SU-DHL-6 (cell line): ENCODE data around the gene STEAP3.

Source experiments
- H2AFZ ChIP-seq: fragments of 200-600 bp; sonication (generic); 2 replicates; pipeline ENCODE4 v1.6.1; 2014; ENCODE audit warnings: low read depth, mild to moderate bottlenecking, moderate library complexity, mixed read lengths, antibody characterized with exemption, low read length; ENCODE audit not compliant: severe bottlenecking
- H3F3A ChIP-seq: fragments of 200-600 bp; shearing (Covaris generic); 2 replicates; pipeline ENCODE4 v1.6.0; 2016; ENCODE audit warnings: antibody characterized with exemption, mild to moderate bottlenecking; ENCODE audit not compliant: insufficient read depth
- H3K27ac ChIP-seq: fragments of 200-600 bp; sonication (generic); 2 replicates; pipeline ENCODE4 v1.5.1; 2016; ENCODE audit warnings: low read depth, mild to moderate bottlenecking, low read length, moderate library complexity, mixed read lengths
- H3K27me3 ChIP-seq: fragments of 200-600 bp; sonication (generic), shearing (Covaris generic); 2 replicates; pipeline ENCODE4 v1.6.0; 2014; ENCODE audit warnings: mild to moderate bottlenecking, low read length
- H3K36me3 ChIP-seq: fragments of 200-600 bp; sonication (generic); 2 replicates; pipeline ENCODE4 v1.6.1; 2014; ENCODE audit warnings: mild to moderate bottlenecking, low read length, mixed read lengths
- H3K4me2 ChIP-seq: fragments of 300-600, 200-600 bp; shearing (Covaris generic), sonication (generic); 2 replicates; pipeline ENCODE4 v1.6.0; 2014; ENCODE audit warnings: low read length, low read depth, mild to moderate bottlenecking; ENCODE audit not compliant: poor library complexity, severe bottlenecking
- H3K4me3 ChIP-seq: fragments of 200-600 bp; sonication (generic); 2 replicates; pipeline ENCODE4 v1.5.1; 2014; ENCODE audit warnings: antibody characterized with exemption, low read length, mild to moderate bottlenecking, mixed read lengths; ENCODE audit not compliant: insufficient read depth, poor library complexity, severe bottlenecking
- H3K79me2 ChIP-seq: fragments of 200-600 bp; sonication (generic); 2 replicates; pipeline ENCODE4 v1.6.1; 2014; ENCODE audit warnings: mild to moderate bottlenecking, low read length, moderate library complexity; ENCODE audit not compliant: insufficient read depth
- H3K9ac ChIP-seq: fragments of 200-600 bp; sonication (generic); 2 replicates; pipeline ENCODE4 v1.7.0; 2014; ENCODE audit warnings: mild to moderate bottlenecking, low read length
- H3K9me2 ChIP-seq: fragments of 200-600 bp; sonication (generic); replicated peaks from 2 replicates; pipeline ENCODE4 v1.6.1; 2014; ENCODE audit warnings: low read length; ENCODE audit not compliant: insufficient read depth
- H3K9me3 ChIP-seq: fragments of 200-600 bp; sonication (generic); 2 replicates; pipeline ENCODE4 v1.6.1; 2014; ENCODE audit warnings: low read length, mixed read lengths; ENCODE audit not compliant: insufficient read depth
- H4K20me1 ChIP-seq: fragments of 200-600 bp; sonication (generic); 2 replicates; pipeline ENCODE4 v1.6.1; 2014; ENCODE audit warnings: low read depth, mild to moderate bottlenecking, antibody characterized with exemption, low read length, moderate library complexity, mixed read lengths
- EZH2phosphoT487 ChIP-seq: fragments of 200-600 bp; sonication (generic), shearing (Covaris generic); conservative IDR thresholded peaks from 2 replicates; pipeline ENCODE4 v1.6.1; 2018; ENCODE audit warnings: mild to moderate bottlenecking, antibody characterized with exemption, low read length, moderate library complexity, mixed read lengths
- TF ChIP-seq, protein P1 (sequence below): fragments of 200-600 bp; sonication (generic); IDR thresholded peaks from one replicate; pipeline ENCODE4 v1.5.1; 2017; ENCODE audit warnings: antibody characterized with exemption, mild to moderate bottlenecking, low read length, moderate library complexity; ENCODE audit not compliant: insufficient read depth, poor library complexity, severe bottlenecking

Gene STEAP3

DNA sequence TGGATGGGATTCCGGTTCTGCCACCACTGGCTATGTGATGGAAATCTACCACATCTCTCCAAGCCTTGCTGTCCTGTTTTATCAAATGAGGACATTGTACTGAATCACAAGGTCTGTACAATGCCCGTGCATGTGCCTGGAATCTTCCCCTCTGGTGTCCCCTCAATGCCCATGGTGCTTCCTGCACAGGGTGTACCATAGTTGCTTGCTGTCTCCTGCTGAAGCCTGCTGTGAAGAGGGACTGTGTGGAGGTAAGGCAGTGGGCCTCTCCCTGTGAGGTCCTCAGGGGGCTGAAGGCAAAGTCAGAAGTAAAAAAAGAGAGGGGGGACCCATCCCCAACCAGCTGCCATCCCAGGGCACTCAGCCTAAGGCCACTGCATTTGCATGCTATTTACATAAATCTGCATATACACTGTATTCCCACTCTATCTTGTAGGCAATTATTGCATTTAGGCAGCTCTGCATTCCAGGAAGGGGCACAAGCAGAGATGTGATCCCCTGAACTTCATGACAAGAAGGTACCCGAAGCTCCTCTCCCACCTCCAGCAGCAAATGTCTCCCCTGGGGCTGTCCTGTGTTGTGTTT, 9.1 kb upstream of the STEAP3 start:
- Histone ChIP-seq H3K9me3 (no peaks in the 10 kb centered on the region), H3K79me2 (no peaks in the 10 kb centered on the region), H3K27ac (no peak overlapping the region), H3K9me2 (no peaks in the 10 kb centered on the region), H3K4me2 (no peak overlapping the region), H4K20me1 (no peaks in the 10 kb centered on the region), H3K36me3 (no peaks in the 10 kb centered on the region), H3K9ac (no peak overlapping the region), H2AFZ (no peak overlapping the region), H3K27me3 (no peaks in the 10 kb centered on the region), H3K4me3 (no peak overlapping the region), H3F3A (no peaks in the 10 kb centered on the region)
- TF ChIP-seq, protein P1, sequence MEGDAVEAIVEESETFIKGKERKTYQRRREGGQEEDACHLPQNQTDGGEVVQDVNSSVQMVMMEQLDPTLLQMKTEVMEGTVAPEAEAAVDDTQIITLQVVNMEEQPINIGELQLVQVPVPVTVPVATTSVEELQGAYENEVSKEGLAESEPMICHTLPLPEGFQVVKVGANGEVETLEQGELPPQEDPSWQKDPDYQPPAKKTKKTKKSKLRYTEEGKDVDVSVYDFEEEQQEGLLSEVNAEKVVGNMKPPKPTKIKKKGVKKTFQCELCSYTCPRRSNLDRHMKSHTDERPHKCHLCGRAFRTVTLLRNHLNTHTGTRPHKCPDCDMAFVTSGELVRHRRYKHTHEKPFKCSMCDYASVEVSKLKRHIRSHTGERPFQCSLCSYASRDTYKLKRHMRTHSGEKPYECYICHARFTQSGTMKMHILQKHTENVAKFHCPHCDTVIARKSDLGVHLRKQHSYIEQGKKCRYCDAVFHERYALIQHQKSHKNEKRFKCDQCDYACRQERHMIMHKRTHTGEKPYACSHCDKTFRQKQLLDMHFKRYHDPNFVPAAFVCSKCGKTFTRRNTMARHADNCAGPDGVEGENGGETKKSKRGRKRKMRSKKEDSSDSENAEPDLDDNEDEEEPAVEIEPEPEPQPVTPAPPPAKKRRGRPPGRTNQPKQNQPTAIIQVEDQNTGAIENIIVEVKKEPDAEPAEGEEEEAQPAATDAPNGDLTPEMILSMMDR = no peak
- no peak for TF ChIP-seq EZH2phosphoT487

DNA sequence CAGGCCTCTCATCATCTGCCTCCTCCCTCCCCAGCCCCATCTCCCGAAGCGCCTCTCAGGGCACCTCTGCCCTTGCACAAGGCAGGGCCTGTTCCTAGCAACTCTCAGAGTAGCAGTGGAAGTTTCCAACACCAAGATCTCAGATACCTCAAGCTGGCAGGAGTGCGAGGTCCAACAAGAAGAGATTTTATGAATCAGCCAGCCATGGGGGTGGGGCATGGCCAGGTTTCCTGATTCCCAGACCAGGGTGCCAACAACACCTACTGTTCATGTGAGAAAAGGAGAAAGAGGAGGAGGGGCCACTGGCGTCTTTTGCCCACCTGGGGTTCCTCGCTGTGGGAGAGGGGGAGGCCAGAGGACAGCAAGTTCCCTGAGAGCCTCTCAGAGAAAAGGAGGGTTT, 6.6 kb upstream of the STEAP3 start:
- H2AFZ ChIP-seq = no peak overlapping the region
- no peaks in the 10 kb centered on the region for H3K9me2 ChIP-seq
- no peaks in the 10 kb centered on the region for H3K27me3 ChIP-seq
- no peaks in the 10 kb centered on the region for H3K79me2 ChIP-seq
- no peaks in the 10 kb centered on the region for H3K9me3 ChIP-seq
- H4K20me1 ChIP-seq = no peaks in the 10 kb centered on the region
- no peaks in the 10 kb centered on the region for H3F3A ChIP-seq
- H3K27ac ChIP-seq = no peak overlapping the region
- TF ChIP-seq, protein P1 = no peak
- TF ChIP-seq EZH2phosphoT487 = no peak
- no peak overlapping the region for H3K4me3 ChIP-seq
- no peaks in the 10 kb centered on the region for H3K36me3 ChIP-seq
- no peak overlapping the region for H3K4me2 ChIP-seq
- no peak overlapping the region for H3K9ac ChIP-seq

DNA sequence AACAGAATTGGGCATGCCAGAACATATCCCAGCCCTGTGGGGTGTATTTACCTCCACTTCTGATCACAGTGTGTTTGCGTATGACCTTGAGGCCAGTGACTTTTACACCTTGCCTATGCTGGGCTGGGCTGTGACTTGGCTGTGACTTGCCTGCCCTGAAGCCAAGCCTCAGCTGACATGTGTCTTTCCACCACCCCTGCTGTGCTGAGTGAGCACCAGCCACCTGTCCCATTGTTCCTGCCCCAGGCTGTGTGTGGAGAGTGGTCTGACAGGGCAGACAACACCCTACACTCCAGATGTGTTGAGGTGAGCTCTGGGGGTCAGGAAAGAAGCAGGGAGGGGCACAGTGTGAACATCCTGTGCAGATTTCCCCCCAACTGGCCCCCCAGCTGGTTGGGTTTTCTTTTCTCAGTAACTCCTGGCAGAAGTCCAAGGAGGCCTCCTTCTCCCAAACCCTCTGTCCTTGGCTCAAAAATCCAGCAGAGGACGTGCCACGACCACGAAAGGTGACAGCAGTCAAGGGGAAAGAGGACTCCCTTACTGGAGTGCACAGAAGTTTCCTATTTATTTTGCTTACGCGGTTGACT, 5.1 kb upstream of the STEAP3 start:
- H3K4me2 ChIP-seq = no peak overlapping the region
- TF ChIP-seq EZH2phosphoT487 = no peak
- TF ChIP-seq, protein P1 = no peak
- H3K79me2 ChIP-seq = no peaks in the 10 kb centered on the region

More for the DNA sequence above, 5.1 kb upstream of the STEAP3 start:
- Histone ChIP-seq H3F3A (no peaks in the 10 kb centered on the region), H3K9me2 (no peaks in the 10 kb centered on the region), H3K9me3 (no peaks in the 10 kb centered on the region), H3K27me3 (no peaks in the 10 kb centered on the region), H3K4me3 (no peak overlapping the region), H4K20me1 (no peaks in the 10 kb centered on the region), H3K27ac (no peak overlapping the region), H2AFZ (no peak overlapping the region), H3K9ac (no peak overlapping the region), H3K36me3 (no peaks in the 10 kb centered on the region)
